Anterior cingulate cortex (tissue), 58 donors: ENCODE results near the gene SLC16A11.

Experiments used
- DNase-seq, 58 donors: peaks; one replicate each; lab custom pipeline; 2025; lab: John Stamatoyannopoulos, UW

SLC16A11 gene

GRCh38 chr17:7029096-7029495 lies 14.8 kb downstream of the SLC16A11 start:
- no peak for DNase-seq

- no peak for DNase-seq
Measured at GRCh38 chr17:7027335-7027734, 16.6 kb downstream of the SLC16A11 start.

GRCh38 chr17:7026471-7027115 lies 17.3 kb downstream of the SLC16A11 start:
- no peak for DNase-seq

GRCh38 chr17:7025245-7025644 lies 18.6 kb downstream of the SLC16A11 start:
- no peak for DNase-seq

GRCh38 chr17:7024402-7024785 lies 19.5 kb downstream of the SLC16A11 start:
- DNase-seq: no peak

GRCh38 chr17:7023576-7024401 lies 20.1 kb downstream of the SLC16A11 start:
- peak in 49 of 58 donors; percentile 6 to 86 (median 55) for DNase-seq

- no peak for DNase-seq
Measured at GRCh38 chr17:7022781-7023571, 20.9 kb downstream of the SLC16A11 start, which contains the start of gene BCL6B. TSS of gene BCL6B (plus strand) at chr17:7023050. CDS start at chr17:7023672, 622 bp downstream.

- peak in 47 of 58 donors; percentile 11 to 77 (median 42) for DNase-seq
Measured at GRCh38 chr17:7021993-7022778, 21.7 kb downstream of the SLC16A11 start.

GRCh38 chr17:7020894-7021664 lies 22.8 kb downstream of the SLC16A11 start:
- no peak for DNase-seq

- peak in 33 of 58 donors; percentile 13 to 69 (median 34) for DNase-seq
Measured at GRCh38 chr17:7019839-7020519, 23.9 kb downstream of the SLC16A11 start.

- no peak for DNase-seq
Measured at GRCh38 chr17:7019367-7019766, 24.5 kb downstream of the SLC16A11 start.

- DNase-seq: peak in 19 of 58 donors; percentile 3 to 58 (median 29)
Measured at GRCh38 chr17:7018331-7018964, 25.4 kb downstream of the SLC16A11 start.

GRCh38 chr17:7017827-7018200 lies 26.1 kb downstream of the SLC16A11 start:
- no peak for DNase-seq

- DNase-seq: peak in 1 of 58 donors; percentile 13
Measured at GRCh38 chr17:7016886-7017826, 26.7 kb downstream of the SLC16A11 start.

- DNase-seq: no peak
Measured at GRCh38 chr17:7016418-7016817, 27.5 kb downstream of the SLC16A11 start.

GRCh38 chr17:7014995-7015958 lies 28.6 kb downstream of the SLC16A11 start:
- peak in 13 of 58 donors; percentile 9 to 92 (median 63) for DNase-seq
